Umbilical cord (tissue), 2 donors: Measurements from ENCODE around the gene INPP5B. TPM values are rescaled to one million over a fixed set of nuclear protein-coding genes. Genes with fewer than 3 reads are reported as not detected.
A peak's percentile ranks its signal among the peaks of the same experiment; 100 is the strongest.

Experiments
- DNase-seq: peaks from one replicate; pipeline ENCODE4 v3.0.0-alpha.2; 2015; ENCODE audit warnings: low spot score
- total RNA-seq: library from RNA; depleted of rRNA; stranded (reverse); fragments of >200 nt; gene quantifications from one replicate; pipeline ENCODE4 v1.2.3, GENCODE V29; 2014; ENCODE audit warnings: low replicate concordance; ENCODE audit not compliant: insufficient read depth

The INPP5B gene
- total RNA-seq, 1 donor from 2014 or later: 34.7 TPM

DNA sequence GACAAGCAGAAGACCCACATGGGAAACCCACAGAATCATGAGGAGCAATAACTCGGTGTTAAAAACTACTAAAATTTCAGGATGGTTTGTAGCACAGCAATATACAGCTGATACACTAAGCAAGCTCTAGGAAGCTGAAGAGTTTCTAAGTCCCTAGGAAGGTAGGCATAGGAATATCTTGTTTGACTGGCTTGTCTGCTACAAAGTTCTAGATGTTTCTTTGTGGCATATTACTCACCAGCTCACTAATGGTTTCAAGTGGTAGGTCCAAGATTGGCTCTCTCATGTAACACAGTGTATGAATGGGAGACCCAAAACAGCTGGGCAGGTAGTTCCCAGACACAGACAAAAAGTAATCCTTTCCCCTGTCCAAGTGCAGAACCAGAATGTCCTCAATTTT lies 74.2 kb downstream of the INPP5B start:
- no peak for DNase-seq

DNA sequence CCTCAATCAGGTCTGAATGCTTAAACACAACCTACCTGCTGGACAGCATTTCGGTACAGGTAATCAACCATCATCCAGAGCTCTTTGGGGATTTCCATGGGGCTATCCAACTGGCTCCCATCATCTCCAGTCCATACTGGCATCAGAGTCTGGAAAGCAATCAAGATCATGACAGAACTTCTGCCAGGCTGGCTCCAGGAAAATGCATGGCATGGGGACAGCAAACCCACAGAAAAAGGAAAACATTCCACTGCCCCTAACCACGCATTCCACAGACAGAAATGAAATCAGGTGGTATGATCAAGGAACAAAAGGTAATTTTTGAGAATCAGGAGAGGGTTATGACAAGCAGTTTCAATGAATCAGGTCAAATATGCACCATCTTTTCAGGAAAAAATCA lies 78.4 kb downstream of the INPP5B start:
- no peak for DNase-seq

DNA sequence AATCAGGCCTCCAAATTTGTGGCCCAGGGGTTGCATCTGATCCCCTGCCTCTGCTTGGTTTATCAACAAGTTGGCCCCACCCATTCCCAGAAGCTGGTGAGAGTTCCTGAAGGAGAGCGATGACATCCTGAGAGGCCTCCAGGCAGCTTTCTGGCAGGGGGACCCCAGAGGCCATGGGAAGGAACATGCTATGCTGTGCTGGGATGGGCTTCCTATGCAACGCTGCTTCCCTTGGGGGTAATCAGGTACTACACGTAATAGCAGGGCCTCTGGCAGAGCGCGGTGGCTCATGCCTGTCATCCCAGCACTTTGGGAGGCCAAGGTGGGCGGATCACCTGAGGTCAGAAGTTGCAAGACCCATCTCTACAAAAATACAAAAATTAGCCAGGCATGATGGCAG lies 79.1 kb downstream of the INPP5B start:
- no peak for DNase-seq

- DNase-seq: no peak
These were observed 80.4 kb downstream of the INPP5B start for GRCh38 chr1:37866491-37866890.

DNA sequence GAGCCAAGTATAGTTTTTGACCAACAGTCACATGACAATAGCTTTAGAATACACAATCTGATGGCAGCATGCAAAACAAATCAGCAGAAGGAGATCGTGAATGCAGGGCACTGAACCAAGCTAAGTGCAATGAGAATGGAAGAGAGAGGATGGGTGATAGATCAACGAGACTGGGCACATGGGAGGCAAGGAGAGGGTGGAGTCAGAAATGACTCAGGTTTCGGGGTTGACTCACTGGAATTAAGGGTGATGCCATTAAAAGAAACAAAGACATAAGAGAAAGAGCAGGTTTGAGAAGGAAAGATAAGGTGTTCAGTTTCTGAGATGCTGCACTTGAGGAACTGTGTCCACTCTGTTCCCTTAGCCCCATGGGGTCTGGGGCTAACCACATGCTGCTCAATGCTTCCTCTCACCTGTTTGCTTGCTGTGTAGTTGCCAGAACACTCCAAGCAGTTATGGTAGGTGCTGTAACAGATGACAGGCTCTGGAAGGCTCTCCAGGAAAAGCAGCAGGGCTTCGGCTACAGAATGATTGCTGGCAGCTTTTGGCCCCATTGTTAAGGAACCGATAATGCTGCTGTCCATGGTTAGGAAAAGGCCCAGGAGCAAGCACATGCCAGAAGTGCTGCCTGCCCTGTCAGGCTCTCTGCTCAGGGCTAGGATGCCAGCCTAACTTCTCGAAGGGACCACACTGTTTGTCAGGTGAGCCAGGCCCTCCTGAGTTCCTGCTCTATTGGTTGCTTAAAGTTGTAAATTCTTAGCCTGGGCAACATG lies 81.3 kb downstream of the INPP5B start:
- no peak for DNase-seq

- DNase-seq: no peak
These were observed 84.5 kb downstream of the INPP5B start for GRCh38 chr1:37862330-37862729.

GRCh38 chr1:37861151-37861550 lies 85.7 kb downstream of the INPP5B start:
- no peak for DNase-seq

GRCh38 chr1:37860346-37860666 lies 86.5 kb downstream of the INPP5B start:
- DNase-seq: peak; percentile 4

DNA sequence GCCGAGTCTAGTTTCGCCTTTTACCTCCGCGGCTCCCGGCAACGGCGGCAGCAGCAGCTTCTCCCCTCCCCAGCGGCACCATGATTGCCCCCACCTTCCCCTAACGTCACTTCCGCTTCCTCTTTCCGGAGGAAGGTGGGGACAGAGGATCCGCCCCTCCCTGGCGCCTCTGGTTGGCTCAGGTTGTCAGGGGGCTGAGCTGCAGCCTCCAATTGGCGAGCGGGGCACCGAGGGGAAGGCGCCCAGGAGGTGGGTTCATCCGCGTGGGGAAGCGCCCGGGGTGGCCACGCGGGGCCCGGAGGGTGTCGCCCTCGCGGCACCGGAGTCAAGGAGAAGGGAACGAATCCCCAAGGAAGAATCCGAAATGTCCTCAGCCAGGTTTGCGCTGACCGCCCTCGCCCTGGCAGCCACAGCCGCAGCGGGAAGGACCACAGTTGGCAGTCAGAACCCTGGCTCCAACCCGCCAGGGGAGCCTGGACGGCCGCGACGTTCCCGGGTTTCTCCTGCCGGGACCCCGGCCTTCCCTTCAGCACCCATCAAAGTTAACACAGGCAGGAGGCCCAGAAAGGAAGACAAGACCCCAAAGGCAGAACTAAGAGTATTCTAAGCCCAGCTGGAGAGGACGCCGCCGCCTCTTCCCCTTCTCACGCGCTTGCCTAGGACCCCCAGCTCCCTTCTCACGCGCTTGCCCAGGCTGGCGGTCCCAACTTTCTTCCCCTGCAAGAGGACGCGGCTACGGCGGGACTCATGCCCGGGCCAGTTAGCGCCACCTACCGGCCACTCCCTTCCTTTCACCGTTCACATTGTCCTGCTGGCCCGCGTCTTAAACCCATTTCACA lies 87.1 kb downstream of the INPP5B start, which contains the start of gene MTF1:
Gene MTF1, minus strand, starts transcription at position 86 of the 839 bp plus-strand sequence. CDS start 1,934 bp downstream, outside the sequence.
- peak; percentile 99 for DNase-seq

DNA sequence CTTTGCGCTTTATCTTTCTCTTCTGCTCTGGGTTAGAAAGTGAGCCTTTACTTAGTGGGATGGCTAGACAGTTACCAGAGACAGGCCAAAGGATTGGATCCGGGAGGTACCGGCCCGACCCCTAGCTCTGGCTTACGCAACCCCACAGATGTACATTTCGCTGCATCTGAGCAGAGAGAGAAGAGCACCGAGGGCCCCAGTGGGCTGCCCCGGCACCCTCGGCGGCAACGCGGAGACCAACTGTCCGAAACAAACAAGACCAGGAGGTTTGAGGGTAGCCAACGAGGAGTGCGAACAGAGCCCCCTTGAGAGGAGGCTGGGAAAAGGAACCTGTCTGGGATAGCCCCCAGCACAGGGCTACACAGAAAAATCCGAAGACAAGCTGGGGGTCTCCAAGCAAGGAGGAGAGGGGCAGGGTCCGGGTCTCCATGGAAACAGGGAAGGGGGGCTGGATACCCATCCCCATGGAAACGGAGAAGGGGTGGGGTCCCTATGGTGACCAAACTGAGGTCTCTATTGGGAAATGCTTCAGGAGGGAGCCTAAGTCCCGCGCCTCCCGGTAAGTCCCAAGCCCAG lies 87.8 kb downstream of the INPP5B start:
- DNase-seq: peak; percentile 79

DNA sequence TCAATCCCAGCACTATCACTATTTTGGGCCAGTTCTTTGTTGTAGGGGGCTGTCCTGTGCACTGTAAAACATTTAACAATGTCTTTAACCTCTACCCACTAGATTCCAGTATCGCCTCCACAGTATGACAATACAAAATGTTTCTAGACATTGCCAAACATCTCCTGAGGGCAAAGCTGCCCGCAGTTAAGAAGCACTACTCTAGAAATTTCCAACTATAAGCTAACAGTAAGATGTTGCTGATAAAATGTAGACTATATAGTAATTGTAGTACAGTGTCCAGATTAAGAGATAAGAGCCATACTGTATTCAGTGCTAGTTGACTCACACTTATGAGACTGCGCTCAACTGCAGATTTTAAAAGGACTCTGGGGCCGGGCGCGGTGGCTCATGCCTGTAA lies 92.4 kb downstream of the INPP5B start:
- DNase-seq: no peak

- no peak for DNase-seq
These were observed 93.7 kb downstream of the INPP5B start for GRCh38 chr1:37853157-37853556.

GRCh38 chr1:37851782-37852210 lies 95.1 kb downstream of the INPP5B start:
- peak; percentile 8 for DNase-seq

GRCh38 chr1:37851262-37851661 lies 95.6 kb downstream of the INPP5B start:
- no peak for DNase-seq

DNA sequence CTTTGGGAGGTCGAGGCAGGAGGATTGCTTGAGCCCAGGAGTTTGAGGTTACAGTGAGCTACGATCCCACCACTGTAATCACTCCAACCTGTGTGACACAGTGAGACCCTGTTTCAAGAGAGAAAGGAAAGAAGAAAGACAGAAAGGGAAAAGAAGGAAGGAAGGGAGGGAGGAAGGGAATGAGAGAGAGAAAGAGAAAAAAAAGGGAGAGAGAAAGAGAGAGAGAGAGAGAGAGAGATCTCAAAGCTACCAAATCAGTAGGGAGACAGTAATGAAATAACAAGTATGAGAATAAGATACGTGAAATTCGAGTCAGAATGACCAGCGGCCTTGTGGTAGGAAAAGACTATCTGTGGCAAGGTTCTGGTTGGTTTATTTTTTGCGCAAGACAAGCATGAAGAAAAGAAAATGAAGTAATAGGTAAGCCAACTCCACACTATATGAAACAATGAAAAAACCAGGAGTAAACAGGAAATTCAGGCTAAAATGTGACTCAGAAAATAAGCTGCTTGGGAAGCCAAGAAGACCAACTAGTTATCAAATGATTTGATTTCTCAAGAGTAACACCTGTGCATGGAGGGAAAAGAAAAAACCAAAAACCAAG lies 96.4 kb downstream of the INPP5B start:
- DNase-seq: no peak

- DNase-seq: no peak
These were observed 97.4 kb downstream of the INPP5B start for GRCh38 chr1:37849480-37849879.

DNA sequence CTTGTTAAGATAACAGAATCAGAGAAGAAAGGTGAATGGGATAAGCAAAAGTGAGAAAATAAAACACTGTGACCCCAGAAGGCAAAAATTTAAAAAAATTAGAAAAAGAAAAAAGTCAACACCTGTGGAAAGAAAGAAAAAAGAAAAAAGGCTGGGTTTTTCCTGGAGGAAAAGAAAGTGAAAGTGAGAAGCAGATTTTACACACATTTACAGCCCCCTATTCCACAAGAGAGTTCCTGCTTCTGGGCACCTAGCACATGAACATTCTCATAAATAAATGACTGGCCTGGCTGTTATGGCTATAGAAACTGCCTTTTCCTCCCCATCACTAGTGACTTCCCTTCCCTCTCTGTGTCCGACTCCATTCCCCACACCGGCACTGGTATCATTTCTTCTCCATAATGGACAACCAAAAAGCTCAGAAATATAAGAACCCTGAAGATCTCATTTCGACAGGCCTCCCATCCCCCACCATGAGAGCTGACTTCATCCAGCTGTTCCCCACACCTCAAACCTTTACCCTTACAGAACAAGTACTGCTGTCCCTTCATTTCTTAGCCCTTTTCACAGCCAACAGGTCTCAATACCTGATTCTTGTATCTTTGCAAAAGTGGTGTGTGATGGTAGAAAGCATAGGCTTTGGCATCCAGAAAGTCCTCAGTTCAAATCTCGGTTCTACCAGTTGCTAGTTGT lies 100.1 kb downstream of the INPP5B start:
- DNase-seq: no peak

GRCh38 chr1:37845786-37846185 lies 101.1 kb downstream of the INPP5B start:
- DNase-seq: no peak

DNA sequence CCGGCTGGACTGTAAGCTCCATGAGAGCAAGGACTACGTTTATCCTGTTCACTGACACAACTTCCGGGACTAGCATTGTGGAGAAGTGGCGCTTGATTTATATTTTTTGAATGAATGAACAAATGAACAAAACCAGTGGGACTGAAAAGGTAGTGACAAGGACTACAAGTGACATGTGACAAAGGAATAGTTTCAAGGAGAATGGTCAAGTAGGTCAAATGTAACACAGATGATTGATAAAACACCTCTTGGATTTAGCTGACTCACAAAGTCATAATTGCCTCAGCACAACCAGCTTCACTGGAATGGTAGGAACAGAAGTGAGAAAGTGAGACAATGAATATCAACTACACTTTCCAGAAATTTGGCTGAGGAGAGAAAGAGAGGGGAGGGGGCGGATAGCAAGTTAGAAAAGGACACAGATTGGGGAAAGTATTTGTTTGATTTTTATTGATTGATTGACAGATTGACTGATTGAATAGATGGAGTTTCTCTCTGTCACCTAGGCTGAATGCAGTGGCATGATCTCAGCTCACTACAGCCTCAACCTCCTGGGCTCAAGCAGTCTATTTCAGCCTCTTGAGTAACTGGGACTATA lies 101.7 kb downstream of the INPP5B start:
- DNase-seq: no peak

- no peak for DNase-seq
These were observed 102.3 kb downstream of the INPP5B start for GRCh38 chr1:37844536-37844935.

- DNase-seq: no peak
These were observed 105.2 kb downstream of the INPP5B start for GRCh38 chr1:37841652-37842051.
